NCI-H510A treated with DMSO at 0.1 percent for 48 hours (cell line): Measurements from ENCODE around the gene WDR48.

Experiments used
- DNase-seq: peaks from one replicate; lab custom pipeline; 2025; lab: John Stamatoyannopoulos, UW

The WDR48 gene

DNA sequence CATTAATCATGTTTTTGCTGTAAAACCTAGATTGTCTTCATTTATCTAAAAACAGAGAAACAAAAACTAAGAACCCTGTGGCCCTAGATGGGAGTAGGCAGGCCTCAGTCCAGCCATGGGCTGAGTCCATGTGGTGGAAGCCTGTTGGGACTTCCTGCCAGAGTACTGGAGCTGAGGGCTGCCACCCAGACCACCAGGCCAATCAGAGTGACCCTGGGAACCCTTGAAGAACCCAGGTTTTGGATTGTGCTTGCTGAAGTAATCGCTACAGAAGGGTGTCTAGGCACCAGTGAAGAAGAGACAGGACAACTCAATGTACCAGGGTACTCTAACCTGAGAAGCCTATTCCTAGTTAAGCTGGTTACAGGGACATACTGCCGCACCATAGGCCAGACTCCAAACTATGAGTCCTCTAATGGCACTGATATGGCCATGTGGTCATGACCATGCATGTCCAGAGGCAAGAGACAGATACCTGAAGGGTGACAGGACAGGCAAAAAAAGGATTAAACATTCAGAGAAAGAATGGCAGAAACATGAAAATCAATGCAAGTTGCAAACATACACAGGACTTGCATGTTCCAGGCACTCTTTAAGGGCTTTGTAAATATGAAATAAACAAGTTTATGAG, 88.6 kb downstream of the WDR48 start:
- DNase-seq, result no peak

DNA sequence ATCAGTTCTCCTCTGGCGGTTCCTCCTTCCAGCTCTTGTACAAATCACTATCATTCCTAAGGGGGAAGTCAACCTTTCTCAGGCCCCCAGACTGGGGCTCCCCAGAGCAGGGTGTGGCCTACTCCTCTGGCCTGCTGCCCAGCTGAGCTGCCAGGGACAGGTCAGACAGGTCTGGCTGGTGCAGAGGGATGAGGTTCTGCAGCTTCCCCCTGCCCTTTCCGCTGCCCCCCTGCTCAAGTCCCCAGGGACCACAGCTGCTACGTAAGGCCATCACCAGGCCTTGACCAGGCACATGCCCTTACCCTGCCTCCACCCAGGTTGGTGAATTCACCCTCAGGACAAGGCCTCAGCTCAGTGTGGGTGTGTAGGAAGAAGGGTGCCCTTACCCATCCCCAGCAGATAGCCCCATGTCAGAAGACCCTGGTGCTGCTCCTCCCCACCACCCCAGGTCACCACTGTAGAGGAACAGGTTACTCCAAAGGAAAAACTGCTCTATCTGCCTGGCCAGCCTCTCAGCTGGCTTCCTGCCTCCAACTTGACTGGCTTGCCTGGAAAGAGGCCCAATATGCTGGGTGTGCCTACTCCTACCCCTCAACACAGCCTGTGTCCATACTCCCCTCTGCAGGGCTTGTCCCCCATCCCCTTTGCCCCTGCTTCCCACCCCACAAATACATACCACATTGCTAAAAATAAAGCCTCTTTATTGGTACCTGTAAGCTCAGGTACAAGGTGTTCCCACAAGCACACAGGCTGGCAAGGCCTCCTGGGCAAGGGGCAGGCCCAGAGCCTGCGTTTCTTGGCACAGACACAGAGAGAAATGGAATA, 89.6 kb downstream of the WDR48 start:
- peak; percentile 12 for DNase-seq

DNA sequence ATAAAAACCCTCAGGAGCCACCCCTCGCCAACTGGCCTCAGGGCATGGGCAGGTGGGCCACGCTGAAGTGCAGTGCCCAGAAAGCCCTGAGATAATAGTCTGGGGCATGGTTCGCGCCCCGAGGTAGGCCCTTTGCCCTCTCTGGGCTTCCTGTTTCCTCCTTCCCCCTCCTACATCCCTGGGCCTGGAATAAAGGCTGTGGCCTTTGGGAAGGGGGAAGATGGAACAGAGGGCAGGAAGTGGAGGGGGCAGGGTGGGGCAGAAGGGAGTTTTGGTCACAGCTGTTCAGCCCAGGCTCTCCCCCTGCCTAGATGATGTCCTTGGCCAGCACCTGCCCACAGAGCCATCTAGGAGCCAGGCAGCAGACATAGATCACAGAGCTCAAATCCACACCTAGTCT, 90.3 kb downstream of the WDR48 start:
- peak; percentile 23 for DNase-seq

DNA sequence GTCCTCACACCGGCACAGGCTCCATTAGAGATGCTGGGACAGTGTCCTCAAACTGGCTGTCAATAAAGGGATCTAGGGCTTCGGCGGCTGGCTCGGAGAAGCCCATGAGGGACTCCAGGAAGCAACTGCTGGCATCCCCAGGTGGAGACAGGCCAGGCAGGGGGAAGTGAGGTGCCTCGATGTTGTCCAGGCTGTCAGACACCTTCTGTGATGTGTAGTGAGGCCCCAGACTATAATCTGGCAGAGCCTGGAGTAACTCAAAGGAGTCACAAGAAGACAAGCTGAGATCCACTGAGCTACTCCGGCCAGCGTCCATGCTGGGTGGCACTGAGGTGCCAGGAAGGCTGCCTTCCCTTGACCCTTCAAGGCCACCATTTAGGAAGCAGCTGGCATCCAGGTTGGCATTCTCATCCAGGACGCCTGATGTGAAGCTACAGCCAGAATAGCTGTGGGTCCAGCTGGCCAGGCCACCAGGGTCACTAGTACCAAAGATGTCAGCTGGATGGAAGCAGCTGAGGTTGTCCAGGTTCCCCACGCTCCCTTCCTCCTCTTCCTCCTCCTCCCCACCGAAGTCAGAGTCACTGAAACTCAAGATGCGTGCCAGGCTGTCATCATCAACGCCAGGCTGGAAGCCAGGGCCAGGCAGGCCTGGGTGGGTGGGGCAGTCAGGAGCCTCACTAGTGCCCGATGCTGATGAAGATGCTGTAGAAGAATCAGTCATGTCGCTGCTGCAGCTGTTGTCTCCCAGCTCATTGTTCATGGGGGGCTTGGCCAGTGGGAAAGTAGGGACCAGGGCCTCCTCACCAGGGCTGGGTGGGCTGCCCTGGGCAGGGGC, 91.5 kb downstream of the WDR48 start:
- no peak for DNase-seq

DNA sequence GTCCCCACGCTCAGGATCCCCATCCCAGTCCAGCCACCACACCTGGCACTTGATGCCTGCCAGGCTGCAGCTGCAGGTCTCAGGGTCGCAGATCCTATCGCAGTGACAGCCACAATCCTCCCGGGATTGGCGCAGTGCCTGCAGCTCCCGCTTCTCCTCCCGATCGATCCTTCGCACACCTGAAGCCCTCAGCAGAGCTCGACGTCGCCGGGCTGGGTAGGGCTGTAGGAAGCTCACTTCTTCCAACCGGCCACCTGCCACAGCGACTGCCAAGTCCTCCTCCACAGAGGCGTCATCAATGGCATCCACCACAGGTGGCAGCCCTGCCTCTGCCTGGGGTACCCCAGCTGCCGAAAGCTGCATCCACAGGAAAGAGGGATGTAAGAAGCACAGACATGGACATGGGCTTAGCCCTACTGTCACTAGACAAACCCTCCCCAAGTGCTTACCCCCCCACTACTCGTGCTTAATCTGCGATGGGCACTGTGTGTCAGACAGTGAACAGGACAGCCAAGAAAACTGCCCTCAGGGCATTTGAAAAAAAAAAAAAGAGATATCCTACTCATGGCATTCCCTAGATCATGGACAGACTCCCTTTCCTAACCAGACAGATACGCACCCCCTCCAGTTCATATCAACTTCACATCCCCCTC, 92.4 kb downstream of the WDR48 start:
- peak; percentile 22 for DNase-seq

DNA sequence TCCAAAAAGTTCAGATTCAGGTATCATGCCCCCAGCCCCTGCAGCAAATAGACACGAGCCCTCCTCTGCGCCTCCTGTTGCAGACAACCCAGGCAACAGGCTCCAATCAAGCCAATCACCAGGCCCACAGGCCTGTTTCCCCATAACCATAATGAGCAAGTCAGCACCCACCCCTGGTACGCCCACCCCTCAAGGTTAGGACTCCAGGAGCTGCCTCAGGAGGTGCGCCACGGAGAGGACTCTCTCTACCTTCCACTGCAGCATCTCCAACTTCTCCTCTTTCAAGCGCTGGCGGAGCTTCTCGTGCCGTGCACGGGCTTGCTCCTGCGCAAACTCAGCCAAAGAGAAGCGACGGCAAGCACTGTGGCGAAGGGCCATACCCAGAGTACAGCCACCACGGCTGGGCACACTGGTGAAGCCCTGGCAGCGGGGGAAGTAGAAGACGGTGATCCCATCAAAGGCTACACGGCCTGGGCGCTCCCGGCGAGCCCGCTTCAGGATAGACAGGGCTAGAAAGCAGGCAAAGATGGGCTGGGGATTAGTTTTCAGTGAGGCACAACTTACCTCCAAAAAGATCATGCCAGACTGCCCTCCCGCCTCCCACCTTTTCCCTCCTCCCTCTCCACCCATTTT, 93.0 kb downstream of the WDR48 start:
- no peak for DNase-seq

DNA sequence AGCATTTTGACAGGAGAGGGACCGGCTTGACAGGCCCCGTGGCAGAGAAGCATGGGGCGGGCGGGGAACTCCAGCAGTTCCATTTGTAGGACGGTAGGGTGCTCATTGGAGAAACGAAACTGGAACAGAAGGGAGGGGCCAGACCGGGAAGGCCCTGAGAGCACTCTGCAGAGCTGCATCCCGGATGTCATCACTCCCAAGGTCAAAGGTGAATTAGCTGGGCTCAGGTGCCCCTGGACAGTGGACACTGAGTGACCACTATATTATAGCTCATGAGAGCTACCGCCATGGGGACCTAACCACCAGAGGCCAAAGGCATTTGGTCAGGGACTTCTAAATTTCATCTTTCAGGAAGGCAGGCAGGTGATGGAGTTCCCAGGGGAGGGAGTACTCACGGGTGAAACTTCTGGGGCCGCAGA, 94.3 kb downstream of the WDR48 start:
- no peak for DNase-seq
